Smooth muscle cell (in vitro differentiated cells): ENCODE results near the gene DNAH3. TPM values are rescaled to one million over a fixed set of nuclear protein-coding genes. Genes with fewer than 3 reads are reported as not detected.

ENCODE experiments used
- DNase-seq: peaks from one replicate; lab custom pipeline; 2025; ENCODE audit not compliant: unreplicated experiment; lab: John Stamatoyannopoulos, UW
- H2AFZ ChIP-seq: fragments of 200-600 bp; sonication (generic); 2 replicates; pipeline ENCODE4 v1.6.0; 2016; ENCODE audit warnings: antibody characterized with exemption, low read depth, mild to moderate bottlenecking
- H3F3A ChIP-seq: fragments of 200-600 bp; sonication (generic); 2 replicates; pipeline ENCODE4 v1.6.0; 2017; ENCODE audit warnings: antibody characterized with exemption, low read depth
- H3K27ac ChIP-seq: fragments of 200-600 bp; sonication (generic); 2 replicates; pipeline ENCODE4 v1.5.1; 2016; ENCODE audit warnings: low read depth, mild to moderate bottlenecking
- H3K27me3 ChIP-seq: fragments of 200-600 bp; sonication (generic); 2 replicates; pipeline ENCODE4 v1.6.1; 2016; ENCODE audit warnings: low read depth, mild to moderate bottlenecking
- H3K36me3 ChIP-seq: fragments of 200-600 bp; sonication (generic); 2 replicates; pipeline ENCODE4 v1.5.1; 2016; ENCODE audit warnings: low read depth
- H3K4me1 ChIP-seq: fragments of 200-600 bp; sonication (generic); 2 replicates; pipeline ENCODE4 v1.5.1; 2016; ENCODE audit warnings: low read depth
- H3K4me2 ChIP-seq: fragments of 200-600 bp; sonication (generic); 2 replicates; pipeline ENCODE4 v1.6.0; 2016; ENCODE audit warnings: mild to moderate bottlenecking
- H3K4me3 ChIP-seq: fragments of 200-600 bp; sonication (generic); 2 replicates; pipeline ENCODE4 v1.5.1; 2016; ENCODE audit warnings: mild to moderate bottlenecking
- H3K79me2 ChIP-seq: fragments of 200-600 bp; sonication (generic); 2 replicates; pipeline ENCODE4 v1.6.0; 2016; ENCODE audit warnings: low read depth, mild to moderate bottlenecking
- H3K9ac ChIP-seq: fragments of 200-600 bp; sonication (generic); 2 replicates; pipeline ENCODE4 v1.6.0; 2016; ENCODE audit warnings: low read depth
- H3K9me3 ChIP-seq: fragments of 200-600 bp; sonication (generic); replicated peaks from 2 replicates; pipeline ENCODE4 v1.5.1; 2016; ENCODE audit warnings: low read depth
- H4K20me1 ChIP-seq: fragments of 200-600 bp; sonication (generic); 2 replicates; pipeline ENCODE4 v1.6.0; 2016; ENCODE audit warnings: low read depth
- CTCF ChIP-seq: fragments of 200-600 bp; sonication (generic); IDR thresholded peaks from 2 replicates; pipeline ENCODE4 v1.5.1; 2017; ENCODE audit warnings: borderline replicate concordance, mild to moderate bottlenecking, antibody characterized with exemption; ENCODE audit not compliant: insufficient read depth, poor library complexity, severe bottlenecking
- WGBS: methylation state at CpG from one replicate; pipeline ENCODE4 v1.1.7; 2016; ENCODE audit warnings: low lambda C conversion rate; 5-methylcytosine and 5-hydroxymethylcytosine counted together
- polyA plus RNA-seq: library from polyadenylated mRNA; unstranded; fragments of >200 nt; fragmentation: Nextera tagmentation; extraction: Ambion mirVana; gene quantifications from 2 replicates; pipeline ENCODE4 v1.2.1, GENCODE V29; 2016
- total RNA-seq: library from RNA; depleted of rRNA; stranded (reverse); fragments of >200 nt; gene quantifications from 2 replicates; pipeline ENCODE4 v1.2.3, GENCODE V29; 2014

DNAH3 gene
- total and polyA plus RNA-seq, 2 experiments from 2014 or later = not detected

GRCh38 chr16:20950294-20950693, 200.4 kb downstream of the DNAH3 start:
- Histone ChIP-seq H3K4me1 (no peaks in the 10 kb centered on the region), H3K4me2 (no peak overlapping the region), H3K27me3 (no peaks in the 10 kb centered on the region), H3K4me3 (no peak overlapping the region), H3K27ac (no peak overlapping the region), H3K36me3 (no peaks in the 10 kb centered on the region), H3K9me3 (no peaks in the 10 kb centered on the region), H3K9ac (no peak overlapping the region), H3K79me2 (no peaks in the 10 kb centered on the region), H2AFZ (no peak overlapping the region), H3F3A (no peaks in the 10 kb centered on the region), H4K20me1 (no peaks in the 10 kb centered on the region)
- 97% methylated on average over 4 of the region's 4 CpGs for WGBS
- TF ChIP-seq CTCF = no peak
- DNase-seq = no peak

- Histone ChIP-seq H3K79me2 (no peaks in the 10 kb centered on the region), H3K9me3 (no peaks in the 10 kb centered on the region), H2AFZ (no peak overlapping the region), H3K36me3 (no peaks in the 10 kb centered on the region), H3K4me1 (no peaks in the 10 kb centered on the region), H3K27ac (no peak overlapping the region), H3K4me2 (no peak overlapping the region), H3K27me3 (no peaks in the 10 kb centered on the region), H3K4me3 (no peak overlapping the region), H4K20me1 (no peaks in the 10 kb centered on the region), H3F3A (no peaks in the 10 kb centered on the region), H3K9ac (no peak overlapping the region)
- 85% methylated on average over 3 of the region's 3 CpGs for WGBS
- no peak for TF ChIP-seq CTCF
- no peak for DNase-seq
Measured at GRCh38 chr16:20949660-20950059, 201.0 kb downstream of the DNAH3 start.

- 87% methylated on average over 9 of the region's 9 CpGs for WGBS
Measured at GRCh38 chr16:20948444-20948843, 202.2 kb downstream of the DNAH3 start.

More at GRCh38 chr16:20948444-20948843, 202.2 kb downstream of the DNAH3 start:
- H3K27ac ChIP-seq = no peak overlapping the region
- no peak overlapping the region for H3K9ac ChIP-seq
- H3K36me3 ChIP-seq = no peaks in the 10 kb centered on the region
- H3K4me2 ChIP-seq = no peak overlapping the region
- H3K27me3 ChIP-seq = no peaks in the 10 kb centered on the region
- no peaks in the 10 kb centered on the region for H3K4me1 ChIP-seq
- no peaks in the 10 kb centered on the region for H4K20me1 ChIP-seq
- no peak for DNase-seq
- H2AFZ ChIP-seq = no peak overlapping the region
- H3F3A ChIP-seq = no peaks in the 10 kb centered on the region
- no peaks in the 10 kb centered on the region for H3K9me3 ChIP-seq
- TF ChIP-seq CTCF = no peak
- no peaks in the 10 kb centered on the region for H3K79me2 ChIP-seq
- no peak overlapping the region for H3K4me3 ChIP-seq
